Astrocyte of the cerebellum (primary cell): ENCODE measurements around the gene PKD1.

Experiments used
- DNase-seq: peaks from one replicate; pipeline ENCODE4 v3.0.0-alpha.2; 2011; ENCODE audit warnings: low read depth
- H3K4me3 ChIP-seq: 2 replicates; pipeline ENCODE4 v1.5.1; 2011; ENCODE audit warnings: mild to moderate bottlenecking, low read depth, low read length, moderate library complexity
- CTCF ChIP-seq: IDR thresholded peaks from 2 replicates; pipeline ENCODE4 v1.5.1; 2012; ENCODE audit warnings: low read length, low read depth, moderate library complexity, mild to moderate bottlenecking; ENCODE audit errors: missing control alignments
- in situ Hi-C: cut with HindIII; loops from 2 replicates; pipeline ENCODE4 v1.10.0; 2017; ENCODE audit warnings: low sequenced_read_pairs

Gene PKD1

GRCh38 chr16:2088759-2089358 is 46.8 kb downstream of the PKD1 start:
- no peak for TF ChIP-seq CTCF
- no peak overlapping the region for H3K4me3 ChIP-seq
- in situ Hi-C loops = no loop called here
- DNase-seq = no peak

GRCh38 chr16:2087748-2088631 is 47.7 kb downstream of the PKD1 start:
- no peak for TF ChIP-seq CTCF
- in situ Hi-C loops = no loop called here
- no peak for DNase-seq
- H3K4me3 ChIP-seq = no peak overlapping the region

GRCh38 chr16:2086812-2087747 is 48.6 kb downstream of the PKD1 start:
- in situ Hi-C loops = no loop called here
- DNase-seq = no peak
- no peak overlapping the region for H3K4me3 ChIP-seq
- TF ChIP-seq CTCF = no peak

GRCh38 chr16:2086106-2086742 is 49.5 kb downstream of the PKD1 start:
- DNase-seq = no peak
- TF ChIP-seq CTCF = no peak
- in situ Hi-C loops = no loop called here
- H3K4me3 ChIP-seq = no peak overlapping the region

GRCh38 chr16:2085669-2086068 is 50.0 kb downstream of the PKD1 start:
- in situ Hi-C loops = no loop called here
- no peak overlapping the region for H3K4me3 ChIP-seq
- no peak for TF ChIP-seq CTCF
- no peak for DNase-seq
